AG09309 (cell line): Measurements from ENCODE around the gene SMIM32.

Experiments
- DNase-seq: peaks from one replicate; pipeline ENCODE4 v3.0.0-alpha.2; 2010; ENCODE audit warnings: low read depth
- H3K4me3 ChIP-seq: 2 replicates; pipeline ENCODE4 v1.5.1; 2011; ENCODE audit warnings: mild to moderate bottlenecking, low read depth, low read length, moderate library complexity; ENCODE audit not compliant: control insufficient read depth
- TF ChIP-seq, protein P1 (sequence below): IDR thresholded peaks from 2 replicates; pipeline ENCODE4 v1.5.1; 2011; ENCODE audit warnings: mild to moderate bottlenecking, low read depth, low read length, inconsistent platforms; ENCODE audit not compliant: insufficient read depth, control insufficient read depth; ENCODE audit errors: missing control alignments

The SMIM32 gene

DNA sequence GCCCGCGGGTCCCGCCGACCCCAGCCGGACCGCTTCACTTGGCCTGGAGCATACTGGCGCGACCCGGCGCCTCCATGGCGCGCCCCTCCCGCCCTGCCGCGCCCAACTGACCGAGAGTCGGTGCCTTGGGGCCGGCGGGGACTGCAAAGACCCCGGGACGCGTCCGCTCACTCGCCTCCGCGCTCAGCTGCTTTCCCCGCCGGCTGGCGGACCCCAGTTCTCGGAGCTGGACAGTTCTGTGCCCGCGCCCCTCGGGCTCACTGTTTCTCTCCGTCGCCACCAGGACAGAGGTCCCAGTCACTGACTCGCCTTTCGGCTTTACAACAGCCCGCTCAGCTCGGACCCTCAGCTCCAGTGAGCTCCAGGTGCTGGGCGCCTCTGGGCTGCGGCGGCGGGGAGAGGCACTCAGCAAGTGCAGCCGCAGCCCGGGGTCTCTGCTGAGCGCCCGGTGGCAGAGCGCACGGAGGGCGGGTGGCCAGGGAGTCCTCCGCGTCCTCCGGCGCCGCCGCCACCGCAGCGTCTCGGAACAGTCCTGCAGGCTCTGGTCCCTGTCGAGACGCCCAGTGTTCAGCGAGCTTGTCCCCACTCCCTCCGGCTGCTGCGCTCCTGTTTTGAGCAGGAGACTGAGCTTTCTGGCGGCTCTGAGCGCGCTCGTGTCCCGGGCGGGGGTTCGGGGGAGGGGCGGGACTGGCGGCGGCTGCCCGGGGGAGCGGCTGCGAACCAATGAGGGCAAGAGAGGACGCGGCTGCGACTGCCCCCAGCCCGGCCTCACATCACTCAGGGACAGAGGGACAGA, at the start of gene SMIM32:
TSS of gene SMIM32 (minus strand) at position 637 of the 796 bp plus-strand sequence. CDS start 638 bp downstream, outside the sequence.
- peak within 1 kb of the TSS; percentile 7 for H3K4me3 ChIP-seq
- TF ChIP-seq, protein P1, sequence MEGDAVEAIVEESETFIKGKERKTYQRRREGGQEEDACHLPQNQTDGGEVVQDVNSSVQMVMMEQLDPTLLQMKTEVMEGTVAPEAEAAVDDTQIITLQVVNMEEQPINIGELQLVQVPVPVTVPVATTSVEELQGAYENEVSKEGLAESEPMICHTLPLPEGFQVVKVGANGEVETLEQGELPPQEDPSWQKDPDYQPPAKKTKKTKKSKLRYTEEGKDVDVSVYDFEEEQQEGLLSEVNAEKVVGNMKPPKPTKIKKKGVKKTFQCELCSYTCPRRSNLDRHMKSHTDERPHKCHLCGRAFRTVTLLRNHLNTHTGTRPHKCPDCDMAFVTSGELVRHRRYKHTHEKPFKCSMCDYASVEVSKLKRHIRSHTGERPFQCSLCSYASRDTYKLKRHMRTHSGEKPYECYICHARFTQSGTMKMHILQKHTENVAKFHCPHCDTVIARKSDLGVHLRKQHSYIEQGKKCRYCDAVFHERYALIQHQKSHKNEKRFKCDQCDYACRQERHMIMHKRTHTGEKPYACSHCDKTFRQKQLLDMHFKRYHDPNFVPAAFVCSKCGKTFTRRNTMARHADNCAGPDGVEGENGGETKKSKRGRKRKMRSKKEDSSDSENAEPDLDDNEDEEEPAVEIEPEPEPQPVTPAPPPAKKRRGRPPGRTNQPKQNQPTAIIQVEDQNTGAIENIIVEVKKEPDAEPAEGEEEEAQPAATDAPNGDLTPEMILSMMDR, result no peak
- no peak for DNase-seq

DNA sequence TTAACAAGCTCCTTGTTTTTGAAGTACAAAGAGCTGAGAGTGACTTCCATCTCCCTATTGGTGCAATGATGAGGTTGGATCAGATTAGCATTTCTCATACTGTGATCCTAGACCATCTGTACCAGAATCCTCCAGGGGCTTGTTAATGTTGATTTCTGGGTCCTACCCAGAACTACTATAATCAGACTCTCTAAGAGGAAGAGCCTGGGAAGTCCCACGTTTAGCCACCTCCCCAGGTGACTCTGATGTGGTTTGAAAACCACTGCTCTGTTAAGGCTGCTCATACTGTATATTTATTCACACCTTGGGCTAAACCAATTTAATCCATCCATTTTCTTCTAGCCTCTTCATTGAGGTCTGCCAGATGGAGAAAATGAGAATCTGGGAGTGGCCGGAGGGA, 49.6 kb upstream of the SMIM32 start:
- TF ChIP-seq, protein P1, result no peak
- H3K4me3 ChIP-seq, result no peak overlapping the region
- DNase-seq, result no peak

DNA sequence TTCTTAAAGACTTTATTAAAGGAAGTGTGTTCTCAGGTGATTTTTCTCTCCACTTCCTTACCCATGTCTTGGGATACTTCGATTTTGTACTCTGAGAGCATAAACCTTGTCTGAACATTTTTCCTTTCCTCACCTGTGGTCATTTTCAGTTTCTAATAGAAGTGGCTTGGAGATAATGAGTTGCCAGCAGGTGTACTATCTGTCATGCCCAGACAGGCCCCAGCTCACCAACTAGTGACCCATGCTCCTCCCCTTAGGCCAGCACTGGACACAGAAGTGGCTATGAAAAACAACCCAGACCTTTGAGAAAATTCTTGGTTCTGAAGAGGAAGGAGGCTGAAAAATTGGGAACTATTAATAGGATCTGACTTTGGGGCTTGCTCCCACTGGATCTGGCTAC, 49.2 kb upstream of the SMIM32 start:
- TF ChIP-seq, protein P1, result no peak
- H3K4me3 ChIP-seq, result no peak overlapping the region
- DNase-seq, result no peak

DNA sequence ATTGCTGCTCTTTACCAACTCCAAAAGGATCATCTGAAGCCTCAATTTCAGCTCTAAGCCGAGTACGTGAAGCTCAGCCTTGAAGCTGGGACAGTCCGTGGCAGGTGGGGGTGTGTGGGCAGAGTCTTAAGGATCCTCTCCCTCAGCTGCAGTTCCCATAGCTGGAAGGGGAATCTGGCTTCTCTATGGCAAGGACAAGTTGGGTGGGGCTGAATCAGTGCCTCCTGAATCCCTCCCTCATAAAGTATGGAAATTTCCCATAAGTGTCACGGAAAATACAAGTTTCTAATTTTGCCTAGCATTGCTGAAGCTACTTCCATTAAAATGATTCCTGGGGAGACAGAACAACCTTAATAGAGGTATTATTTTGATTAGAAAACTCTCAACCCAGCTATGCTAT, 47.9 kb upstream of the SMIM32 start:
- H3K4me3 ChIP-seq, result no peak overlapping the region
- no peak for DNase-seq
- TF ChIP-seq, protein P1, result no peak

DNA sequence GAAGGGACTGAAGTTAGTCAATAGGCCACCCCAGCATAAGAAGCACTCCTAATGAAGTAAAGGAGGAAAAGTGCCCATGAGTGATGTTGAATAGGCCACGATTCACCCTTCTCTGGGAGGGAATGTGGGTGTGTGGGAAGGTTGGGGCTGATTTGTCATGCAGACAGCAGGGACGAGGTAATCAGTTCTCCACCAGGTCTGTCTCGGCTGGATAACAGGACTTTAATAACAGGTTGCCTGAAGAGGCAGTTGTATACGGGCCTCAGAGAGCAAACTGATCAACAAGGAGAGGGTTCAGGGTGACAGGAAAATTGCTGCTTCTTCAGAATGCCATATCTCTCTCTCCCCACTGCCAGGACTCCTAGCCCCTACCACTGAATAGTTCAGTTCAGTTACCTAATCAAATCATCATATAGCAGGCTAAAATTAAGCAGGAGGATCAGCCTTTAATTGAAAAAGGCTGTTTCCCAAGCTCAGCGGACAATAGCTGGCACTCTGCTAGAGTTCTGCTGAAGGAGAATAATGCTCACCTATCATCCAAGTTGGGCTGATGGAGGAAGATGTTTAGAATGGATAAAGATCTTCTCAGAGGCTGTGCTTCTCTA, 43.6 kb upstream of the SMIM32 start:
- TF ChIP-seq, protein P1, result no peak
- H3K4me3 ChIP-seq, result no peak overlapping the region
- DNase-seq, result no peak

DNA sequence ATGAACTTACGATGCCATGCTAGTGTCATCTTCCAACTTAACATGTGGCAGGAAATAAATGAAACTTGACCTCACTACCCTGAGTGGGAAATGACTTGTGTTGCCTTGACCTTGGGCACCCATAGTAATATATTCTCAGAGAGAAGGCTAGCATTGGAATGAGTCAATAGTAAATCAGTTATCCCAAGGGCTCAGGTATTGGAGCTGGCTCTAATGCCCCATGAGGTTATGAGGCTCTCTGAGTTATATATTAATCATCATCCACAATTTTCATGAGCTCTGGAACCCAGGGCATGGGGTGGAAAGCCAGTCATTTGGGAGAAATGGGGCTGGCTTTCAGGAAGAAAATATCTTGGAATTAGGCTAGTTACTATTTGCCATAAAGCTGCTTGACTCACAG, 42.4 kb upstream of the SMIM32 start:
- DNase-seq, result no peak
- H3K4me3 ChIP-seq, result no peak overlapping the region
- TF ChIP-seq, protein P1, result no peak
